Activated CD8-positive, alpha-beta memory T cell treated with anti-CD3 and anti-CD28 coated beads for 36 hours (primary cell): Measurements from ENCODE around the gene ATIC. TPM values are rescaled to one million over a fixed set of nuclear protein-coding genes. Genes with fewer than 3 reads are reported as not detected.

Experiments
- CTCF ChIA-PET: fragments of 350-600 bp; sonication (Branson Sonifier 250); formaldehyde crosslinking; loops from one replicate; lab custom pipeline; 2021; ENCODE audit warnings: antibody characterized with exemption; lab: Charles Lee
- POLR2A ChIA-PET: fragments of 350-600 bp; sonication (Branson Sonifier 250); formaldehyde crosslinking; loops from one replicate; lab custom pipeline; 2021; ENCODE audit warnings: antibody characterized with exemption; lab: Charles Lee
- total RNA-seq, 2 experiments: library from RNA; stranded (reverse); gene quantifications; one replicate each; pipeline ENCODE4 v1.2.3, GENCODE V29; 2021

The ATIC gene
- total RNA-seq, 2 experiments from 2014 or later, result 318 to 319 TPM

- ChIA-PET CTCF (interaction anchor here (0.7 to 1.2 kb wide), 3 partner anchors 15 to 84 kb away, joined by 3 read pairs; no protein-coding TSS in a partner anchor), POLR2A (interaction anchor here (0.6 to 0.7 kb wide), 3 partner anchors 42 to 708 kb away, joined by 3 to 5 read pairs (median 4); no protein-coding TSS in a partner anchor)
Measured at GRCh38 chr2:215311259-215311624, 617 bp upstream of the ATIC start.

GRCh38 chr2:215313255-215313613, 1.4 kb downstream of the ATIC start:
- ChIA-PET POLR2A (no interaction called here), CTCF (no interaction called here)

- POLR2A ChIA-PET, result no interaction called here
- CTCF ChIA-PET, result no interaction called here
Measured at GRCh38 chr2:215314896-215315295, 3.0 kb downstream of the ATIC start.

GRCh38 chr2:215315301-215315700, 3.4 kb downstream of the ATIC start:
- CTCF ChIA-PET, result no interaction called here
- POLR2A ChIA-PET, result no interaction called here

GRCh38 chr2:215316336-215316735, 4.5 kb downstream of the ATIC start:
- ChIA-PET CTCF (no interaction called here), POLR2A (no interaction called here)

GRCh38 chr2:215319500-215319899, 7.6 kb downstream of the ATIC start:
- ChIA-PET POLR2A (no interaction called here), CTCF (no interaction called here)

GRCh38 chr2:215320102-215320501, 8.2 kb downstream of the ATIC start:
- ChIA-PET POLR2A (no interaction called here), CTCF (no interaction called here)

- CTCF ChIA-PET, result no interaction called here
- POLR2A ChIA-PET, result no interaction called here
Measured at GRCh38 chr2:215320679-215321078, 8.8 kb downstream of the ATIC start.

- ChIA-PET POLR2A (no interaction called here), CTCF (no interaction called here)
Measured at GRCh38 chr2:215324811-215325210, 13.0 kb downstream of the ATIC start.

GRCh38 chr2:215328066-215328465, 16.2 kb downstream of the ATIC start:
- CTCF ChIA-PET, result no interaction called here

GRCh38 chr2:215332872-215333595, 21.2 kb downstream of the ATIC start:
- ChIA-PET CTCF (no interaction called here), POLR2A (no interaction called here)

More at GRCh38 chr2:215328066-215328465, 16.2 kb downstream of the ATIC start:
- POLR2A ChIA-PET, result no interaction called here

GRCh38 chr2:215338883-215339679, 27.2 kb downstream of the ATIC start:
- ChIA-PET POLR2A (no interaction called here), CTCF (no interaction called here)

- CTCF ChIA-PET, result no interaction called here
- POLR2A ChIA-PET, result no interaction called here
Measured at GRCh38 chr2:215347878-215348277, 36.0 kb downstream of the ATIC start.

- POLR2A ChIA-PET, result no interaction called here
- CTCF ChIA-PET, result no interaction called here
Measured at GRCh38 chr2:215352602-215353001, 40.7 kb downstream of the ATIC start.

GRCh38 chr2:215354771-215355695, 43.2 kb downstream of the ATIC start:
- ChIA-PET POLR2A (no interaction called here), CTCF (interaction anchor here (0.8 kb wide), 1 partner anchor 44 kb away, joined by 3 read pairs; no protein-coding TSS in a partner anchor)

GRCh38 chr2:215355801-215356200, 43.9 kb downstream of the ATIC start:
- CTCF ChIA-PET, result no interaction called here
- POLR2A ChIA-PET, result no interaction called here

- ChIA-PET CTCF (no interaction called here), POLR2A (no interaction called here)
Measured at GRCh38 chr2:215356334-215356947, 44.6 kb downstream of the ATIC start.

GRCh38 chr2:215356948-215357461, 45.1 kb downstream of the ATIC start:
- CTCF ChIA-PET, result no interaction called here
- POLR2A ChIA-PET, result no interaction called here

GRCh38 chr2:215357660-215358059, 45.8 kb downstream of the ATIC start:
- CTCF ChIA-PET, result no interaction called here
- POLR2A ChIA-PET, result no interaction called here
